Stomach (tissue), 9 donors: Measurements from ENCODE around the gene NKX1-2. TPM values are rescaled to one million over a fixed set of nuclear protein-coding genes. Genes with fewer than 3 reads are reported as not detected.

Experiments
- DNase-seq, 2 donors: peaks; one replicate each; pipeline versions ENCODE4 v3.0.0 to v3.0.0-alpha.2; 2013 to 2019
- H3K27ac ChIP-seq, 5 donors: fragments of 200-600 bp in 4 of 5; sonication (generic) in 4 of 5; one replicate each; pipeline ENCODE4 v1.5.1; 2013 to 2019; ENCODE audit warnings: mild to moderate bottlenecking in 1 of 5, moderate library complexity in 1 of 5
- H3K27me3 ChIP-seq, 3 donors: fragments of 200-600 bp; sonication (generic); one replicate each; pipeline ENCODE4 v1.5.1; 2017 to 2019; ENCODE audit warnings: mixed run types in 1 of 3
- H3K36me3 ChIP-seq, 4 donors: fragments of 200-600 bp; sonication (generic); 1 replicate in 3 of 4; 2 replicates in 1 of 4; pipeline ENCODE4 v1.5.1; 2016 to 2019
- H3K4me1 ChIP-seq, 4 donors: fragments of 200-600 bp; sonication (generic); one replicate each; pipeline ENCODE4 v1.5.1; 2016 to 2019
- H3K4me3 ChIP-seq, 4 donors: fragments of 200-600 bp; sonication (generic) in 3 of 4; one replicate each; pipeline ENCODE4 v1.5.1; 2016 to 2019; ENCODE audit warnings: mild to moderate bottlenecking in 1 of 4
- H3K9me3 ChIP-seq, 4 donors: fragments of 200-600 bp; sonication (generic); one replicate each; pipeline ENCODE4 v1.5.1; 2016 to 2019
- CTCF ChIP-seq, 7 experiments: fragments of 450-650 bp in 4 of 7; fragments of 200-600 bp in 3 of 7; sonication (generic) in 3 of 7; IDR thresholded peaks; one replicate each; pipeline ENCODE4 v1.5.1; 2016 to 2019; ENCODE audit warnings: antibody characterized with exemption in 7 of 7, control low read depth in 2 of 7, mild to moderate bottlenecking in 1 of 7
- EP300 ChIP-seq: sonication (generic); formaldehyde crosslinking; IDR thresholded peaks from one replicate; pipeline ENCODE4 v1.6.1; 2017; ENCODE audit warnings: antibody characterized with exemption
- POLR2A ChIP-seq, 4 donors: fragments of 450-650 bp; IDR thresholded peaks; one replicate each; pipeline ENCODE4 v1.6.1; 2016; ENCODE audit warnings: antibody characterized with exemption in 4 of 4, control low read depth in 2 of 4, mild to moderate bottlenecking in 1 of 4, moderate library complexity in 1 of 4
- POLR2AphosphoS5 ChIP-seq, 3 donors: sonication (generic); formaldehyde crosslinking; IDR thresholded peaks; one replicate each; pipeline ENCODE4 v1.6.1; 2016; ENCODE audit warnings: antibody characterized with exemption in 3 of 3
- WGBS, 5 donors: extraction: QIAGEN DNeasy Blood & Tissue Kit in 3 of 5; methylation state at CpG; one replicate each; pipeline versions ENCODE4 v1.1.5 to v1.1.7; 2013 to 2018; 5-methylcytosine and 5-hydroxymethylcytosine counted together
- intact Hi-C: fragments of 100-400 bp; cut with DNase I; formaldehyde crosslinking; loops from one replicate; pipeline ENCODE4 v1.15.1; 2023; ENCODE audit warnings: low total_unique reads
- polyA plus RNA-seq, 3 donors: library from polyadenylated mRNA; stranded (reverse); fragments of 200-250 nt; gene quantifications; one replicate each; pipeline ENCODE4 v1.2.3, GENCODE V29; 2013
- total RNA-seq, 5 donors: library from RNA; depleted of rRNA; stranded (reverse); fragments of >200 nt; gene quantifications; one replicate each; pipeline versions ENCODE4 v1.1.0 to v1.2.3, GENCODE V29; 2014 to 2016
- donor health status: healthy with polysubstance abuse.
- donor health status: Bipolar disorder and iron deficiency.
- donor health status: healthy.

The NKX1-2 gene
- total and polyA plus RNA-seq, 8 donors: 0.10 TPM; not detected in 7

GRCh38 chr10:124496150-124496549 is 46.3 kb upstream of the NKX1-2 start:
- intact Hi-C loops: no loop called here
- H3K27ac ChIP-seq: no peak overlapping the region

GRCh38 chr10:124495725-124496124 is 45.9 kb upstream of the NKX1-2 start:
- no peaks in the 10 kb centered on the region for H3K27me3 ChIP-seq
- no peak for DNase-seq
- TF ChIP-seq POLR2AphosphoS5 (IDR thresholded peaks at IDR 0.05) (no peak), POLR2A (IDR thresholded peaks at IDR 0.05) (no peak), CTCF (IDR thresholded peaks at IDR 0.05) (no peak), EP300 (no peak)

More at GRCh38 chr10:124496150-124496549, 46.3 kb upstream of the NKX1-2 start:
- DNase-seq: no peak
- TF ChIP-seq CTCF (IDR thresholded peaks at IDR 0.05): no peak
- TF ChIP-seq POLR2AphosphoS5 (IDR thresholded peaks at IDR 0.05): no peak
- no peak for TF ChIP-seq EP300
- no peak for TF ChIP-seq POLR2A (IDR thresholded peaks at IDR 0.05)
- Histone ChIP-seq H3K9me3 (peaks cover 0 to 7% (median 5%) of the 10 kb centered on the region in 4 donors), H3K4me3 (no peak overlapping the region), H3K36me3 (peaks cover 0 to 47% (median 18%) of the 10 kb centered on the region in 4 donors), H3K4me1 (peaks cover 0 to 5% (median 0%) of the 10 kb centered on the region in 4 donors), H3K27me3 (no peaks in the 10 kb centered on the region)
- WGBS, 5 donors: 93 to 96% (median 94%) methylated on average over 13 to 14 of the region's 14 CpGs

GRCh38 chr10:124495162-124495561 is 45.3 kb upstream of the NKX1-2 start:
- Histone ChIP-seq H3K27ac (no peak overlapping the region), H3K9me3 (no peaks in the 10 kb centered on the region), H3K4me1 (peaks cover 0 to 5% (median 0%) of the 10 kb centered on the region in 4 donors), H3K27me3 (no peaks in the 10 kb centered on the region), H3K36me3 (peaks cover 0 to 47% (median 13%) of the 10 kb centered on the region in 4 donors), H3K4me3 (no peak overlapping the region)
- WGBS, 5 donors: 60 to 87% (median 68%) methylated on average over 3 to 7 of the region's 7 CpGs
- TF ChIP-seq POLR2A (IDR thresholded peaks at IDR 0.05) (no peak), EP300 (no peak), POLR2AphosphoS5 (IDR thresholded peaks at IDR 0.05) (no peak), CTCF (IDR thresholded peaks at IDR 0.05) (no peak)
- no peak for DNase-seq
- intact Hi-C loops: no loop called here

More at GRCh38 chr10:124495725-124496124, 45.9 kb upstream of the NKX1-2 start:
- H3K9me3 ChIP-seq: peaks cover 0 to 3% (median 3%) of the 10 kb centered on the region in 4 donors
- intact Hi-C loops: no loop called here
- peaks cover 0 to 47% (median 15%) of the 10 kb centered on the region in 4 donors for H3K36me3 ChIP-seq
- WGBS, 5 donors: 94 to 98% (median 96%) methylated on average over 11 of the region's 11 CpGs
- H3K4me1 ChIP-seq: peaks cover 0 to 5% (median 0%) of the 10 kb centered on the region in 4 donors
- no peak overlapping the region for H3K27ac ChIP-seq
- no peak overlapping the region for H3K4me3 ChIP-seq

- intact Hi-C loops: no loop called here
These were observed 44.4 kb upstream of the NKX1-2 start for GRCh38 chr10:124494046-124494807.

More at GRCh38 chr10:124494046-124494807, 44.4 kb upstream of the NKX1-2 start:
- Histone ChIP-seq H3K4me3 (no peak overlapping the region), H3K4me1 (peaks cover 0 to 5% (median 0%) of the 10 kb centered on the region in 4 donors), H3K9me3 (no peaks in the 10 kb centered on the region), H3K36me3 (peaks cover 0 to 45% (median 7%) of the 10 kb centered on the region in 4 donors), H3K27ac (no peak overlapping the region), H3K27me3 (no peaks in the 10 kb centered on the region)
- 70 to 81% (median 74%) methylated on average over 15 to 16 of the region's 16 CpGs for WGBS, 5 donors
- DNase-seq: no peak
- TF ChIP-seq EP300: no peak
- TF ChIP-seq POLR2AphosphoS5 (IDR thresholded peaks at IDR 0.05): no peak
- TF ChIP-seq CTCF (IDR thresholded peaks at IDR 0.05): no peak
- no peak for TF ChIP-seq POLR2A (IDR thresholded peaks at IDR 0.05)
